Naive B cell (primary cell): Measurements from ENCODE around the gene CERS1. TPM values are rescaled to one million over a fixed set of nuclear protein-coding genes. Genes with fewer than 3 reads are reported as not detected.

Experiments
- ATAC-seq, 2 donors: fragments of 150-1000 bp; cut with Tn5 transposase; 2 replicates each; pipeline ENCODE4 v1.10.0; 2021; ENCODE audit warnings: low read depth in 2 of 2, mild to moderate bottlenecking in 2 of 2, moderate library complexity in 2 of 2
- DNase-seq: peaks from one replicate; pipeline ENCODE4 v3.0.0; 2022
- H3K27ac Mint-ChIP-seq, 6 donors: one replicate each; pipeline ENCODE4 v1.8.0; 2020 to 2022; ENCODE audit warnings: mild to moderate bottlenecking in 6 of 6, mixed read lengths in 6 of 6, moderate library complexity in 5 of 6, inconsistent platforms in 2 of 6
- H3K27me3 Mint-ChIP-seq, 3 donors: one replicate each; pipeline ENCODE4 v1.8.0; 2021 to 2022; ENCODE audit warnings: mixed read lengths in 3 of 3, mild to moderate bottlenecking in 1 of 3
- H3K36me3 Mint-ChIP-seq, 2 donors: one replicate each; pipeline ENCODE4 v1.8.0; 2020 to 2022; ENCODE audit warnings: mixed read lengths in 2 of 2, inconsistent platforms in 1 of 2, mild to moderate bottlenecking in 1 of 2
- H3K4me1 Mint-ChIP-seq, 3 donors: one replicate each; pipeline ENCODE4 v1.8.0; 2020 to 2022; ENCODE audit warnings: mixed read lengths in 3 of 3, inconsistent platforms in 1 of 3, mild to moderate bottlenecking in 1 of 3, moderate library complexity in 1 of 3
- H3K4me3 Mint-ChIP-seq, 8 donors: one replicate each; pipeline ENCODE4 v1.8.0; 2020 to 2022; ENCODE audit warnings: mild to moderate bottlenecking in 8 of 8, mixed read lengths in 8 of 8, moderate library complexity in 8 of 8, inconsistent platforms in 2 of 8
- H3K9me3 Mint-ChIP-seq, 7 donors: one replicate each; pipeline ENCODE4 v1.8.0; 2020 to 2022; ENCODE audit warnings: mixed read lengths in 7 of 7, mild to moderate bottlenecking in 5 of 7, inconsistent platforms in 2 of 7, moderate library complexity in 1 of 7
- polyA plus RNA-seq, 6 donors: library from polyadenylated mRNA; unstranded; fragments of 300-500 nt; fragmentation: Illumina TruSeq; gene quantifications; one replicate each; pipeline ENCODE4 v1.2.3, GENCODE V29; 2021; ENCODE audit warnings: low read depth in 6 of 6

The CERS1 gene
- polyA plus RNA-seq, 6 donors from 2014 or later: 0.15 TPM; not detected in 5

DNA sequence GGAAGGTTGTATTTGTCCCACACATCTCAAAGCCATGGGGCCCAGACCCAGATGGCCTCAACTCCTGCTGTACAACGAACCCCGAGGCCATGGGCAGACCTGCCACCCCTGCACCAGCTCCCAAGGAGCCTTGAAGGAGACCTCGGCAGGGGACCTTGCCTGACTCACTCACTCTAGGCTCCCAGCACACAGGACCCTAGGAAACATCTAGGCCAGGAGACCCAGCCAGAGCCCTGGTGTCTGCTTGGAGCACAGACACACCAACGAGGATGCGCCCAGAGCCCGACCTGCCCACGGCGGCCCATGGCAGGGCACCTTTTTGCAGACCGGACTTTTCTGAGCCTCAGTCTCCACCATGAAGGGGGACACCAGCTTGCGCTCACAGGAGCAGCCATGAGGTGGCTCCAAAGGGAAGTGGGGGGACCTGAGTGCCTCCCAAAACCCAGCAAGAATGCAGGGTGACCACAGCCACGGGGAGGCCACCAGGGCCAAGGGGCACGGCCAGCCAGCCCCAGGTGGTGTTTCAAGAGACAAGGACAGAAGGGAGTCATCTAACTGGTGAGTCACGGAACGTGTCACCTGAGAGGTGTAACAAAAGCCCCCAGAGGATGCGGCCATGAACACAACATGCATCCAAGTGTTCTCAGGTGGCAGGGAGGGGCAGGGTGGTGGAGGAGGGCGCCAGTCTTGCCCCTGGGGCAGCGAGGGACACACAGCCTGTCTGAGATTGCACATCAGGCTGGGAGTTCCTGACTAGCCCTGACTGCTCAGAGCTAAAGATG, 4.9 kb upstream of the CERS1 start:
- Mint-ChIP-seq H3K4me3 (no peak overlapping the region), H3K27ac (no peak overlapping the region), H3K4me1 (peaks cover 5 to 21% (median 13%) of the 10 kb centered on the region in 3 donors), H3K9me3 (no peaks in the 10 kb centered on the region), H3K36me3 (peaks cover 0 to 24% of the 10 kb centered on the region in 2 donors), H3K27me3 (peaks cover 11 to 20% (median 18%) of the 10 kb centered on the region in 3 donors)
- ATAC-seq (no peak), DNase-seq (no peak)

DNA sequence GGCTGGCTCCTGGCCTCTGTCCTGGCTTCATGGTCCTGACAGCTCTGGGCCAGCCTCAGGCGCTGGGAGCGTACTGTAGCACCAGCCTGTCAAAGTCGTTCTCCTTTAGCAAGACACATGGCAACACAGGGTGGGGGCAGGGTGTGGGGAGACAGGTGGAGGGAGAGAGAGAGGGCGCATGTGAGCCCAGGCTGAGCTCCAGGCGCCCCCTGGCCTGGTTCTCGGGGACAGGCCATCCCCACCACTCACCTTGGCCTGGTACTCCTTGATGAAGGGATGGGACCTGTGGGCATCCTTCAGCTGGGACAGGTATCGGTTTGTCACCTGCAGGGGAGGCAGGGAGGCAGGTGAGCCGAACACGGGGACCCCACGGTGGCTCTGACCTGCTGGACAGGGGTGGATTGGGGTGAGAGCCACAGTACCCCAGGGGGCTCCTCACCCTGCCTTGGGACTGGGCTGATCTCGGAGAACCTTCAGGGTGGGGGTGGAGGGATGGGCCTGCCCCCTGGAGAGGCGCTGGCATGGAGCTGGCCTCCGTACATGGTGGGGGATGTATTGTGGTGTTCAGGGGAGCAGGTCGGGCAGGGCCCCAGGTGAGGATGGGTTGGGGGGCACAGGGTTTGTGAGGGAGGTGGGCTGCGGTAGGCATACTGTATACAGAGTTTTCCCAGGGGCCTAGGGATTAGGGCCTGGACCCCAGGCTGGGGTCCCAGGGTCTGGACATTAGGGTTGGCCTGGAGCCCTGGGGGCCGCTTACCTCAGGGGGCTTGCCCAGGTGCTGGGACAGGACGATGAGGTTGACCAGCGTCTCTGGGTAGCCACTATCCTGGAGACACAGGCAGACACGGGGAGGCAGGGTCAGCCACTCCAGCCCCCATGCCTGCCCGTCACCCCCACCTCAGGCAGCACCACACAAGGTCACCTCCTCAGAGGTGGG, 3.9 kb upstream of the CERS1 start:
- ATAC-seq: no peak
- H3K27me3 Mint-ChIP-seq: peaks cover 11 to 21% (median 20%) of the 10 kb centered on the region in 3 donors
- H3K4me3 Mint-ChIP-seq: peak overlapping the region in 1 of 8 donors; percentile 35
- DNase-seq: no peak
- H3K9me3 Mint-ChIP-seq: no peaks in the 10 kb centered on the region
- H3K27ac Mint-ChIP-seq: peak overlapping the region in 1 of 6 donors; percentile 38
- H3K4me1 Mint-ChIP-seq: peaks cover 5 to 21% (median 13%) of the 10 kb centered on the region in 3 donors
- peaks cover 0 to 15% of the 10 kb centered on the region in 2 donors for H3K36me3 Mint-ChIP-seq

DNA sequence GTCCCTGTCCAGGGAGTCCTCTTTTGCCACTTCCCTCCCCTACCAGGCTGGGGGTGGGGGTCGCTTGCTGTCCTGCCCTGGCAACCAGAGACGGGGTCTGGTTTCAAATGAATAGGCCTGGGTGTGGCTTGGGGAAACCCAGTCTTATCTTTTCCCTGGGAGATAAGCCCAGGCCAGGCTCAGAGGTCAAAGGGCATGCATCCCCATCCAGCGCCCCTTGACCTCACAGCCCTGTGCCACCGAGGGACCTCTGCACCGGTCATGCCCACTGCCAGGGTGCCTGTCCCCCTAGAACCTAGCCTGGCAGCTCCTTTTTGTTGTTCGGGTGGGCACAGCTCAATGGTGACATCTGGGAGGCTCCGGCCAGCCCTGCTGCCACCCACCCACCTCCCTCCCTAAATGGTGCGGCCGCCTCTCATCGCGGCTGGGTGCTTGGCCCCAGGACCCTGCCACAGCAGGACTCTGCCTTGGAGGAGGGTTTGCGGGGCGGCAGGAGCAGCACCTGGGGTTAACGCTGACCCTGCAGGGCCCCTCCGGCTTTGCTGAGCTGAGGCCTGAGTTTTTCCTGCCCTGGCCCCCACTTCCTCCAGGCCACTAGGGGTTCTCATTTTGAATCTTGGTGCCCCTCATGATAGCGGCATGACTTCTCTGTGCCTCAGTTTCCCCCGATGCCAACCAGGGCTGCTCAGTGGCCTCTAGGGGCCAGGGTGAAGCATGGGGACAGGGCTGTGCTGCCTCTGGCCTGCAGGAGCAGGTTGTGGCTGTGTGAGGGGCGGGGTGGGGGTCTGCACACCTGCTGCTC, 2.9 kb upstream of the CERS1 start:
- Mint-ChIP-seq H3K36me3 (peaks cover 0 to 15% of the 10 kb centered on the region in 2 donors), H3K4me1 (peaks cover 5 to 23% (median 13%) of the 10 kb centered on the region in 3 donors), H3K27ac (no peak overlapping the region), H3K4me3 (no peak overlapping the region), H3K27me3 (peaks cover 13 to 28% (median 24%) of the 10 kb centered on the region in 3 donors), H3K9me3 (no peaks in the 10 kb centered on the region)
- ATAC-seq: no peak
- no peak for DNase-seq

DNA sequence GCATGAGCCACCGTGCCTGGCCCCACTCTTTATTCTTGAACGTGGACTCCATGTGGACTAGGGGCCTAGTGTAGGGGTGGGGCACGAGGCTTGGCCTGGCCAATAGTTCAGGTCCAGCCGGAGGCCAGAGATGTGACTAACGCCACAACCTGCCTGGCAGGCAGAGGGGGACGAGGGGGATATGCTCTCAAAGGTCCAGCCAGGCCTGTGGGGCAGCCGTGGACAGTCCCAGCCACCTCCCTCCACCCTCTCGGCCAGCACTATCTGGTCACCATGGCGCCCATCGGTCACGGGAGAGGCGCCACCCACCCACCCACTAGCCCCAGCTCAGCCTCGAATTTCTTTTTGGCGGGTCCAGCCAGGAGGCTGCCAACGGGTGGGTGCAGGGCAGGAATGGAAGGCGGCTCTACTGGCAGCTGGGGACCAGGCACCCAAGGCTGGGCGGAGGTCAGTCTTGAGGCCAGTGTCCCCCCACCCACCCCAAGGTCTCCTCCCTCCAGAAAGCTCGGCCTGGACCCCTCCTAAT, 2.2 kb upstream of the CERS1 start:
- no peak for ATAC-seq
- H3K4me3 Mint-ChIP-seq: no peak overlapping the region

DNA sequence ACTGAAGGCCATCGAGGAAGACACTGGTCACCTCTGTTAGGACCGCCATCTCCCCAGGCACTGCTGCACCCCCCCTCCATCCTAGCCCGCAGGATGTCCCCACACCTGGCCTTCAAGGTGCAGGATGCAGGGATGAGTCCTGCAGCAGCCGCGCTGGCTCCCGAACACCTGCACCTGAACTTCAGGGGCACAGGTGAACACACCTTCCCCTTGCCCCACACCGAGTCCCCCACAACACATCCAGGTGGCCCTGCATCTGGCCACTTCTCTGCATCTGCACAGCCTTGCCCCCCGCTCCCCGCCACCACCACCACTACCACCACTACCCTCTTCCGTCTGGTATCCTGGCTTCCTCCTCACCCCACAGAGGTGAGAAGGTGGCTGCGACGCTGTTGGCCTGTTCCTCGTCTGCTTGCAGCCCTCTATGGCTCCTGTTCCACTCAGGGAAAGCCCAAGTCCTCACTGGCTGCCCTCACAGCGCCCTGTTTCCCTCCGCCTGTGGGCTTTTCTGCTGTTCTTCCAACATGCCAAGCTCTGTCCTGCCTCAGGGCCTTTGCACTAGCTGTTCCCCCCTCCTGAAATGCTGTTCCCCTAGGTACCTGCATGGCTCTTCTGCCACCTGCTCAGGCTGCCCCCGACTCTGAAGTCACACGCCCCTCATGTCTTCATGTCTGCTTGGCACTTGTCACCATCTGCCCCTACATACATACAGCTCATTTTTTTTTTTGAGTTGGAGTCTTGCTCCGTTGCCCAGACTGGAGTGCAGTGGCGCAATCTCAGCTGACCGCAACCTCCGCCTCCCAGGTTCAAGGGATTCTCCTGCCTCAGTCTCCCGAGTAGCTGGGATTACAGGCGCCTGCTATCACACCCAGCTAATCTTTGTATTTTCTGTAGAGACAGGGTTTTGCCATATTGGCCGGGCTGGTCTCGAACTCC, 1.4 kb upstream of the CERS1 start:
- Mint-ChIP-seq H3K4me3 (peak overlapping the region in 7 of 8 donors; percentile 4 to 87 (median 84)), H3K27ac (peak overlapping the region in 2 of 6 donors; percentile 65 to 66)

More for the DNA sequence above, 2.2 kb upstream of the CERS1 start:
- Mint-ChIP-seq H3K9me3 (no peaks in the 10 kb centered on the region), H3K27me3 (peaks cover 14 to 34% (median 31%) of the 10 kb centered on the region in 3 donors), H3K36me3 (peaks cover 0 to 15% of the 10 kb centered on the region in 2 donors), H3K4me1 (peaks cover 5 to 24% (median 13%) of the 10 kb centered on the region in 3 donors), H3K27ac (no peak overlapping the region)
- DNase-seq: no peak

DNA sequence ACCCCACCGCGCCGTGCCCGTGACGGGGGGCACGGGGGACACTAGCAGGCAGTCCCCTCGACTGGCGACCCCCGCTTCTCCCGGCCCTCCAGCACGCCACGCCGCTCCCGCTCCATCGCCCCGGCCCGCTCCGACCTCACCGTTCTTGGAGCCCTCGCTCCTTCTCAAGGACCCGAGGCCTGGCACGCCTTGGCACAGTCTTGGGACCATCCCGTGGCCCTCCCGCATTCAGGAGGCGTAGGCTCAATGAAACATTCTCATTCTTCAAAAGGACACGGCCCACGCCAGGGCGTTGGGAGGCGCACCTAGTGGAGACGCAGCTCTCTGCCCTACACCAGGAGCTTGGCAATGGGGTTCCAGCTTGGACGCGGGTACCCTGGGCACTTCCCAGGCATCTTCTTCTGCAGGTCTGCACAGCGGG, 473 bp upstream of the CERS1 start:
- peaks cover 14 to 42% (median 37%) of the 10 kb centered on the region in 3 donors for H3K27me3 Mint-ChIP-seq
- H3K36me3 Mint-ChIP-seq: peaks cover 0 to 15% of the 10 kb centered on the region in 2 donors
- peaks cover 5 to 20% (median 13%) of the 10 kb centered on the region in 3 donors for H3K4me1 Mint-ChIP-seq
- H3K9me3 Mint-ChIP-seq: no peaks in the 10 kb centered on the region
- no peak overlapping the region for H3K27ac Mint-ChIP-seq
- DNase-seq (no peak), ATAC-seq (no peak)
- peak overlapping the region; percentile 4 to 87 (median 82) for H3K4me3 Mint-ChIP-seq

More for the DNA sequence above, 1.4 kb upstream of the CERS1 start:
- Mint-ChIP-seq H3K27me3 (peaks cover 14 to 42% (median 37%) of the 10 kb centered on the region in 3 donors), H3K36me3 (peaks cover 0 to 15% of the 10 kb centered on the region in 2 donors), H3K9me3 (no peaks in the 10 kb centered on the region), H3K4me1 (peaks cover 5 to 21% (median 13%) of the 10 kb centered on the region in 3 donors)
- ATAC-seq: no peak
- no peak for DNase-seq

DNA sequence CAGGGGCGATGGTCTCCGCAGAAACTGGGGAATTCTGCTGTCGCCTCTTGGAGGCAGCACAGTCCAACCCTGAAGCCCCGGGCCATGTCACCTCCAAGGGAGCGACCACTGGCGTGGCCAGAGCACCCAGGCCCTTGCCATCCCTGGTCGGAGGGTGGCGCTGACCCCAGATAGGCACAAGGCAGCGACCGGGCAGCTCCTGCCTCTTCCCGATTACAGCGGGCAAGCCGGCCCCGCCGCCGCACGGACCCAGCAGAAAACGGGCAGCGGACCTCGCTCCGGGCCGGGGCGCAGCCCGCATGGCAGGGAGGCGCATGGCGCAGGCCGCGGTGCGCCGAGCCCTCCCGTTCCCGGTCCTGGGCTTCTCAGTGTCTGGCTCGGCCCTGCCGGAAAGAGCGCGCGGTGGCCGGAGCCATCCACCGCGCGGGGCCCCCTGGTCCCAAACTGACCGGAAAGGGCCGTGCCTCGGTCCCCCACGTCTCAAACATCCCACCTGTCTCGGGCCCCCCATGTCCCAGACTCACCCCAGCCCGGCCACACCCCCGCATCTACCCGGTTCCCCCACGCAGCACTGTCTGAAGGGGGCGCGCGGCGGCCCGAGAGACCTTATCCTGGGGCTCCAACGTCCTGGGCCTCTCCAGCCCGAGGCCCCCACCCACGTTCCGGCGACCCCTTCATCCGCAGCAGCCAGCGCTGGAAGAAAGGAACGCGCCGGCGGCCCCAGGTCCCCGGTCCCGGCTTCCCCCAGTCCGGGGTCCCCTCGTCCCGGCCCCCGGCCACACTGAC, 727 bp downstream of the CERS1 start:
- peak overlapping the region; percentile 43 to 77 (median 60) for H3K4me3 Mint-ChIP-seq
- peaks cover 0 to 15% of the 10 kb centered on the region in 2 donors for H3K36me3 Mint-ChIP-seq
- DNase-seq (no peak), ATAC-seq (peak; percentile 35 to 45)
- H3K27me3 Mint-ChIP-seq: peaks cover 14 to 44% (median 40%) of the 10 kb centered on the region in 3 donors
- no peak overlapping the region for H3K27ac Mint-ChIP-seq
- no peaks in the 10 kb centered on the region for H3K9me3 Mint-ChIP-seq
- H3K4me1 Mint-ChIP-seq: peaks cover 5 to 20% (median 13%) of the 10 kb centered on the region in 3 donors

DNA sequence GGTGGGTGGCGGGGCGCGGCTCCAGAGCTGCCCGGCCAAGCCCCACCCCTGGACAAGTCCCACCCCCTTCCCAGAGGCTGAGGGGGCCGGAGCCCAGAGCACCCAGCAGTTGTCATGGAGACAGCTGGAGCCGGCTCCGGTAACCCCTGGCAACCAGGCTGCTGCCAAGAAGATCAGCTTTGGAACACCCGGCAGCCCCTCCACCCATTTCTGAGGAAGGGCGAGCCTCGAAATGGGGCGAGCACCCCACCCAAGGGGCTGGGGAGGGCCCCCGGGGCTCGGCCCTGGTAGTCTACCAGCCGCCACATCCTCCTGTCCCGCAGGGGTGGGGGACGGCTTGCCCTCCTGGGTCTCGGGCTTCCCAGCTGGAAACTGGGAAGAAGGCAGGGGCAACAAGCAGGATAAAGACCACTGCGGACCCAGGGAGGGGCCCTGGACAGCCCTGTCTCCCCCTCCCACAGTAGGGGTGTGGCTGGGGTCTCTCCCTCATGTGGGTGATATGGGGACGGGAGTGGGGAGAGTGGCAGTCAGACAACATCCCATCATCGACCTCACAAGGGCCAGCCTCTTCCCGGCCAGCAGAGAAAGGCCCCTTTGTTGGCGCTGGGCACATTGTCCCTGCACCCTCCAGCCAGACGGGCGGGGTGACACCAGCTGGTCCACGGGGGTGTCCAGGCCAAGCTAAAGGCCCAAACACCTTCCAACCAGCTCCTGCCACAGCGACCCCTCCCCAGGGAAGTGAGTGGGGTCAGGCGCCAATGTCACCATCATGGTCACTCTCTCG, 1.5 kb downstream of the CERS1 start:
- Mint-ChIP-seq H3K4me1 (peaks cover 5 to 20% (median 13%) of the 10 kb centered on the region in 3 donors), H3K27me3 (peaks cover 14 to 52% (median 48%) of the 10 kb centered on the region in 3 donors), H3K4me3 (peak overlapping the region in 4 of 8 donors; percentile 45 to 72 (median 52)), H3K9me3 (no peaks in the 10 kb centered on the region), H3K27ac (no peak overlapping the region), H3K36me3 (peaks cover 0 to 8% of the 10 kb centered on the region in 2 donors)
- DNase-seq (no peak), ATAC-seq (no peak)

DNA sequence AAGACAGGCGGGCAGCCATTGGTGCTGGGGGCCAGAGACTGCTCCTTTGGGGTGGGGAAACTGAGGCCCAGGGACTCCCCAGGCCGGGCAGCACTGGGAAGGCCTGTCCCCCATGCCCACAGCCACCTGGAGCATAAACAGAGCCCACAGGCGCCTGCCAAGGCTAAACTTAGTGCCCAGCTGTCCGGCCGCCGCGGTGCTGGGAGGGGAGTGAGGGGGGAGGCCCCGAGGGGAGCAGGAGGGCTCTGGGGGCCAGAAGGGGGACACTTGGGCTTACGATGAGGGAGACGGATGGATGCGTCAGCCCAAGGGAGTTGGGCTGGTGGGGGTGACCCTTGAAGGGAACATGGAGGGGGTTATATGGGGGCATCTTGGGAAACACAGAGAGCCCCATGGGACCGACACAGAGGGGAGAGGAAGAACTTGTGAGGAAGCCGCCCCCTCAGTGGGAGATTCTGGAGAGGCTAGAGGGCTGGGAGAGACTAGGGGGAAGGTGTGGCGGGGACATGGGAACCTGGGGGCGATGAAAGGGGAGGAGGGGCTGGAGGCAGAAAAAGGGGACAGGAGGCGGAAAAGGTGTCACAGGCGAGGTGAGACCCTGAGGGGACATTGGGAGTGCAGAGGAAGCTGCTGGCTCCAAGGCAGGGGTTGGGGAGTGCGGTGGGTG, 2.2 kb downstream of the CERS1 start:
- Mint-ChIP-seq H3K36me3 (peaks cover 0 to 8% of the 10 kb centered on the region in 2 donors), H3K9me3 (no peaks in the 10 kb centered on the region), H3K27me3 (peaks cover 14 to 53% (median 50%) of the 10 kb centered on the region in 3 donors), H3K4me1 (peaks cover 5 to 20% (median 13%) of the 10 kb centered on the region in 3 donors), H3K4me3 (peak overlapping the region in 2 of 8 donors; percentile 27 to 84), H3K27ac (peak overlapping the region in 1 of 6 donors; percentile 53)
- no peak for ATAC-seq
- no peak for DNase-seq
